ENCODE measurements around the gene CYP26C1. TPM values are rescaled to one million over a fixed set of nuclear protein-coding genes. Genes with fewer than 3 reads are reported as not detected.

CYP26C1 gene
- not detected for total RNA-seq

- Mint-ChIP-seq H3K36me3 (ENCODE audit: low read depth) (peaks cover 3% of the 10 kb centered on the region), H3K4me3 (no peak within 1 kb of the TSS), H3K27ac (no peak within 1 kb of the TSS), H3K9me3 (no peaks in the 10 kb centered on the region), H3K27me3 (peaks cover 38% of the 10 kb centered on the region), H3K4me1 (peaks cover 12% of the 10 kb centered on the region)
- no peak for DNase-seq
- POLR2A ChIA-PET: interaction anchor here (0.9 kb wide), 1 partner anchor 13 kb away, joined by 3 read pairs; the partner anchor contains the start of gene CYP26A1
- CTCF ChIA-PET: no interaction called here
These were observed at the start of gene CYP26C1 for GRCh38 chr10:93059975-93060886. CYP26C1 (plus strand) TSS chr10:93060798; CDS start chr10:93061264, 466 bp downstream.

GRCh38 chr10:93015722-93016121, 44.9 kb upstream of the CYP26C1 start:
- Mint-ChIP-seq H3K4me3 (no peak overlapping the region), H3K4me1 (no peaks in the 10 kb centered on the region), H3K36me3 (ENCODE audit: low read depth) (no peaks in the 10 kb centered on the region), H3K27me3 (no peaks in the 10 kb centered on the region), H3K27ac (no peak overlapping the region), H3K9me3 (no peaks in the 10 kb centered on the region)
- ChIA-PET POLR2A (no interaction called here), CTCF (interaction anchor here (0.6 kb wide), 1 partner anchor 783 kb away, joined by 5 read pairs; no protein-coding TSS in a partner anchor)
- no peak for DNase-seq

- Mint-ChIP-seq H3K36me3 (ENCODE audit: low read depth) (no peaks in the 10 kb centered on the region), H3K4me1 (no peaks in the 10 kb centered on the region), H3K4me3 (no peak overlapping the region), H3K27ac (no peak overlapping the region), H3K27me3 (no peaks in the 10 kb centered on the region), H3K9me3 (no peaks in the 10 kb centered on the region)
- no peak for DNase-seq
- ChIA-PET POLR2A (no interaction called here), CTCF (no interaction called here)
These were observed 37.5 kb upstream of the CYP26C1 start for GRCh38 chr10:93023013-93023650.

GRCh38 chr10:93026072-93026471, 34.5 kb upstream of the CYP26C1 start:
- H3K27me3 Mint-ChIP-seq: no peaks in the 10 kb centered on the region
- DNase-seq: no peak
- POLR2A ChIA-PET: no interaction called here
- H3K4me3 Mint-ChIP-seq: no peak overlapping the region
- no peaks in the 10 kb centered on the region for H3K4me1 Mint-ChIP-seq
- H3K27ac Mint-ChIP-seq: no peak overlapping the region
- H3K9me3 Mint-ChIP-seq: no peaks in the 10 kb centered on the region
- CTCF ChIA-PET: no interaction called here
- no peaks in the 10 kb centered on the region for H3K36me3 Mint-ChIP-seq (ENCODE audit: low read depth)

- Mint-ChIP-seq H3K4me3 (no peak overlapping the region), H3K36me3 (ENCODE audit: low read depth) (no peaks in the 10 kb centered on the region), H3K27me3 (no peaks in the 10 kb centered on the region), H3K9me3 (no peaks in the 10 kb centered on the region), H3K4me1 (no peaks in the 10 kb centered on the region), H3K27ac (no peak overlapping the region)
- POLR2A ChIA-PET: no interaction called here
- DNase-seq: no peak
- CTCF ChIA-PET: no interaction called here
These were observed 33.1 kb upstream of the CYP26C1 start for GRCh38 chr10:93027508-93027907.

- ChIA-PET CTCF (no interaction called here), POLR2A (no interaction called here)
- Mint-ChIP-seq H3K27ac (no peak overlapping the region), H3K4me3 (no peak overlapping the region), H3K4me1 (no peaks in the 10 kb centered on the region), H3K27me3 (no peaks in the 10 kb centered on the region), H3K36me3 (ENCODE audit: low read depth) (no peaks in the 10 kb centered on the region), H3K9me3 (no peaks in the 10 kb centered on the region)
- DNase-seq: no peak
These were observed 31.7 kb upstream of the CYP26C1 start for GRCh38 chr10:93028883-93029282.

GRCh38 chr10:93030409-93030808, 30.2 kb upstream of the CYP26C1 start:
- no peak for DNase-seq
- no peaks in the 10 kb centered on the region for H3K27me3 Mint-ChIP-seq
- no peaks in the 10 kb centered on the region for H3K4me1 Mint-ChIP-seq
- ChIA-PET CTCF (no interaction called here), POLR2A (no interaction called here)
- no peak overlapping the region for H3K4me3 Mint-ChIP-seq
- H3K36me3 Mint-ChIP-seq (ENCODE audit: low read depth): no peaks in the 10 kb centered on the region
- no peak overlapping the region for H3K27ac Mint-ChIP-seq
- no peaks in the 10 kb centered on the region for H3K9me3 Mint-ChIP-seq

- no peak overlapping the region for H3K27ac Mint-ChIP-seq
- no peaks in the 10 kb centered on the region for H3K4me1 Mint-ChIP-seq
- ChIA-PET POLR2A (no interaction called here), CTCF (no interaction called here)
- no peaks in the 10 kb centered on the region for H3K9me3 Mint-ChIP-seq
- H3K27me3 Mint-ChIP-seq: no peaks in the 10 kb centered on the region
- DNase-seq: no peak
- H3K36me3 Mint-ChIP-seq (ENCODE audit: low read depth): no peaks in the 10 kb centered on the region
- no peak overlapping the region for H3K4me3 Mint-ChIP-seq
These were observed 28.3 kb upstream of the CYP26C1 start for GRCh38 chr10:93032105-93032808.

GRCh38 chr10:93032809-93033137, 27.8 kb upstream of the CYP26C1 start:
- Mint-ChIP-seq H3K9me3 (no peaks in the 10 kb centered on the region), H3K27me3 (no peaks in the 10 kb centered on the region), H3K4me1 (no peaks in the 10 kb centered on the region), H3K4me3 (no peak overlapping the region), H3K36me3 (ENCODE audit: low read depth) (no peaks in the 10 kb centered on the region), H3K27ac (no peak overlapping the region)
- CTCF ChIA-PET: no interaction called here
- DNase-seq: no peak
- POLR2A ChIA-PET: no interaction called here

GRCh38 chr10:93034426-93034825, 26.2 kb upstream of the CYP26C1 start:
- H3K27ac Mint-ChIP-seq: no peak overlapping the region

GRCh38 chr10:93039110-93039509, 21.5 kb upstream of the CYP26C1 start:
- H3K4me1 Mint-ChIP-seq: no peaks in the 10 kb centered on the region
- POLR2A ChIA-PET: no interaction called here
- H3K27me3 Mint-ChIP-seq: no peaks in the 10 kb centered on the region
- no peak overlapping the region for H3K27ac Mint-ChIP-seq
- H3K9me3 Mint-ChIP-seq: no peaks in the 10 kb centered on the region
- H3K36me3 Mint-ChIP-seq (ENCODE audit: low read depth): no peaks in the 10 kb centered on the region
- DNase-seq: no peak
- H3K4me3 Mint-ChIP-seq: no peak overlapping the region
- CTCF ChIA-PET: no interaction called here

More at GRCh38 chr10:93034426-93034825, 26.2 kb upstream of the CYP26C1 start:
- H3K9me3 Mint-ChIP-seq: no peaks in the 10 kb centered on the region
- DNase-seq: no peak
- H3K4me3 Mint-ChIP-seq: no peak overlapping the region
- H3K4me1 Mint-ChIP-seq: no peaks in the 10 kb centered on the region
- H3K36me3 Mint-ChIP-seq (ENCODE audit: low read depth): no peaks in the 10 kb centered on the region
- ChIA-PET CTCF (interaction anchor here (1.1 kb wide), 1 partner anchor 46 kb away, joined by 3 read pairs; no protein-coding TSS in a partner anchor), POLR2A (no interaction called here)
- no peaks in the 10 kb centered on the region for H3K27me3 Mint-ChIP-seq

- Mint-ChIP-seq H3K27ac (no peak overlapping the region), H3K27me3 (no peaks in the 10 kb centered on the region), H3K4me1 (no peaks in the 10 kb centered on the region), H3K36me3 (ENCODE audit: low read depth) (no peaks in the 10 kb centered on the region), H3K9me3 (no peaks in the 10 kb centered on the region), H3K4me3 (no peak overlapping the region)
- ChIA-PET POLR2A (no interaction called here), CTCF (no interaction called here)
- DNase-seq: no peak
These were observed 20.9 kb upstream of the CYP26C1 start for GRCh38 chr10:93039721-93040120.

GRCh38 chr10:93054486-93054885, 6.1 kb upstream of the CYP26C1 start:
- ChIA-PET CTCF (no interaction called here), POLR2A (no interaction called here)
- Mint-ChIP-seq H3K36me3 (ENCODE audit: low read depth) (no peaks in the 10 kb centered on the region), H3K4me1 (no peaks in the 10 kb centered on the region), H3K9me3 (no peaks in the 10 kb centered on the region), H3K27me3 (no peaks in the 10 kb centered on the region), H3K4me3 (no peak overlapping the region), H3K27ac (no peak overlapping the region)
- DNase-seq: no peak

All from activated CD4-positive, alpha-beta memory T cell treated with anti-CD3 and anti-CD28 coated beads, Interleukin-2, amount 10 ng/mL, durations not matched to agents 7 days and 5 days (primary cell).